Bronchial epithelial cell (primary cell): ENCODE data around the gene COMMD1. TPM values are rescaled to one million over a fixed set of nuclear protein-coding genes. Genes with fewer than 3 reads are reported as not detected.
"Not testable (repeated sequence)": the region's sequence is repeated elsewhere in the genome, so short reads cannot be mapped to it uniquely, and the experiment has no call there.

Experiments
- DNase-seq: peaks from one replicate; pipeline ENCODE4 v3.0.0-alpha.2; 2010; ENCODE audit warnings: low read depth
- FAIRE-seq: peaks from 2 replicates; lab custom pipeline; 2011; peaks lifted over from hg19 to GRCh38; lab: Jason Lieb, UNC
- H3K27me3 ChIP-seq: 2 replicates; pipeline ENCODE4 v1.5.1; 2011; ENCODE audit warnings: low read length; ENCODE audit not compliant: control insufficient read depth, insufficient read depth
- H3K36me3 ChIP-seq: 2 replicates; pipeline ENCODE4 v1.5.1; 2011; ENCODE audit warnings: low read length; ENCODE audit not compliant: control insufficient read depth, insufficient read depth
- H3K4me3 ChIP-seq: 2 replicates; pipeline ENCODE4 v1.5.1; 2011; ENCODE audit warnings: mild to moderate bottlenecking, low read depth, low read length, control low read depth
- CTCF ChIP-seq: IDR thresholded peaks from 2 replicates; pipeline ENCODE4 v1.5.1; 2011; ENCODE audit warnings: mild to moderate bottlenecking, moderate library complexity, low read length, control low read depth, inconsistent platforms; ENCODE audit not compliant: insufficient read depth, severe bottlenecking
- total RNA-seq: library from RNA; depleted of rRNA; stranded (reverse); fragments of >200 nt; gene quantifications from 2 replicates; pipeline ENCODE4 v1.2.1, GENCODE V29; 2014

COMMD1 gene
- total RNA-seq, 1 donor from 2014 or later: 30.5 TPM

GRCh38 chr2:61878761-61879160, 26.7 kb upstream of the COMMD1 start:
- TF ChIP-seq CTCF: no peak
- Histone ChIP-seq H3K36me3 (peaks cover 13% of the 10 kb centered on the region), H3K4me3 (no peak overlapping the region), H3K27me3 (no peaks in the 10 kb centered on the region)
- FAIRE-seq (no peak), DNase-seq (peak; percentile 92)

GRCh38 chr2:61879351-61879750, 26.1 kb upstream of the COMMD1 start:
- H3K4me3 ChIP-seq, H3K27me3 ChIP-seq, FAIRE-seq: not testable (repeated sequence)
- DNase-seq: peak; percentile 39
- peaks cover 13% of the 10 kb centered on the region for H3K36me3 ChIP-seq

- FAIRE-seq: no peak
- peaks cover 12% of the 10 kb centered on the region for H3K36me3 ChIP-seq
- H3K27me3 ChIP-seq: no peaks in the 10 kb centered on the region
- no peak for TF ChIP-seq CTCF
- H3K4me3 ChIP-seq: no peak overlapping the region
- no peak for DNase-seq
These were observed 22.6 kb upstream of the COMMD1 start for GRCh38 chr2:61882850-61883249.

GRCh38 chr2:61885896-61886603, 19.4 kb upstream of the COMMD1 start:
- FAIRE-seq: no peak

GRCh38 chr2:61887717-61888266, 17.7 kb upstream of the COMMD1 start:
- TF ChIP-seq CTCF: no peak
- Histone ChIP-seq H3K36me3 (peaks cover 5% of the 10 kb centered on the region), H3K27me3 (no peaks in the 10 kb centered on the region), H3K4me3 (peak overlapping the region; percentile 99)
- no peak for FAIRE-seq
- DNase-seq: peak; percentile 45

More at GRCh38 chr2:61885896-61886603, 19.4 kb upstream of the COMMD1 start:
- no peak for TF ChIP-seq CTCF
- Histone ChIP-seq H3K4me3 (no peak overlapping the region), H3K36me3 (peaks cover 11% of the 10 kb centered on the region), H3K27me3 (no peaks in the 10 kb centered on the region)
- no peak for DNase-seq

GRCh38 chr2:61888267-61889055, 17.0 kb upstream of the COMMD1 start, which contains the start of gene CCT4:
Gene CCT4 (minus strand): TSS chr2:61888656. CDS start chr2:61888507, 149 bp downstream.
- no peak for TF ChIP-seq CTCF
- FAIRE-seq (no peak), DNase-seq (peak; percentile 50)
- peak within 1 kb of the TSS; percentile 99 for H3K4me3 ChIP-seq
- peaks cover 5% of the 10 kb centered on the region for H3K36me3 ChIP-seq
- no peaks in the 10 kb centered on the region for H3K27me3 ChIP-seq
